Fibroblast of skin of left quadriceps (primary cell): ENCODE results near the gene ATE1.

Experiments
- DNase-seq, 2 experiments: peaks; one replicate each; pipeline ENCODE4 v3.0.0-alpha.2; 2013; ENCODE audit warnings: low read depth in 2 of 2

Gene ATE1

DNA sequence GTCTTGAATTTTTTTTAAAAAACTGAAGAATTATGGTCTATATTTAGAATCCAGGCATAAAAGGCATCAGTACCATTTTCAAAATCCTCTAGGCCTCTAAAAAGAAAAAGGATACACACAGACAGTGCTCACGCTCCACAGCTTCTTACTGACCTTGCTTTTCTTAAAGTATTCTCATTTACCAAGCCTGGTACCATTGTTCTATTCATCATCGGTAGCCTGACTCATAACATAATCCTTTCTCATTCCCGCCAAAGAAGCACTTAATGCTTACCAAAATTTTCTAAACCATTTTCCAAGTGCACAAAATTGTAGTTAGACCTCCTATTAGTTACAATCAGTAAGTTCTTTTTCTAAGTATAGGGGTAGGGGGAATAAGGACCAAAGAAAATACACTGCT, 54.6 kb downstream of the ATE1 start:
- DNase-seq: no peak

- DNase-seq: no peak
Measured at GRCh38 chr10:121870413-121870812, 57.4 kb downstream of the ATE1 start.

- no peak for DNase-seq
Measured at GRCh38 chr10:121865554-121865953, 62.3 kb downstream of the ATE1 start.

DNA sequence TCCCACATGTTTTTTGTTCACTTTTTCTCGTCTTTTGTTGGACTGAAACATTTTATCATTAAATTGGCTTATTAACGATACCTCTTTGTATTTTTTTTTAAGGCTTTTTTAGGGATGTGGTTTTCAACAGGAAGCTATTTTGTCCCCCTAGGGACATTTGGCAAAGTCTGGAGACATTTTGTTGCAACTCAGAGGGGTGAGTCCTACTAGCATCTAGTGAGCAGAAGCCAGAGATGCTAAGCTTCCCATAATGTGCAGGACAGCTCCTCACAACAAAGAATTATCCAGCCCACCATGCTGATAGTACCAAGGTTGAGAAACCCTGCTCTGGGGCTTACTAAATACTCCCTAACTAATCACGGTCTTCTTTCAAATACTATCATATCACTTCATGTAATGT, 63.2 kb downstream of the ATE1 start:
- no peak for DNase-seq

- no peak for DNase-seq
Measured at GRCh38 chr10:121864168-121864567, 63.7 kb downstream of the ATE1 start.

DNA sequence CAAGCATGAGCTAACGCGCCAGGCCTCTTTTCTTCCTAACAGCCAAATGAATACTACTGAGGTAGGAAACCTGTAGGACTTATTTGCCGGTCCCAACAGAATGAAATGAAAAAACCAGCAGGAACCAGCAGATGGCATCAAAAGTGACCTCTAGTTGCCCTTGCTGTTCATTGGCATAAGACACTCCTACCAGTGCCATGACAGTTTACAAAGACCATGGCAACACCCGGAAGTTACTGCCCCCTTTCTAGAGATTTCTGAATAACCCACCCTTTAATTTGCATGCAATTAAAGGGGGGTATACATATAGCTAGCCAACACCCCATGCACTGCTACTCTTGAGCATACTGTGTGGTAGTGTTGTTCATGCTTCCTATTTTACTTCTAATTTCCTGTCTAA, 65.2 kb downstream of the ATE1 start:
- DNase-seq: no peak

GRCh38 chr10:121862042-121862441, 65.8 kb downstream of the ATE1 start:
- DNase-seq: no peak

DNA sequence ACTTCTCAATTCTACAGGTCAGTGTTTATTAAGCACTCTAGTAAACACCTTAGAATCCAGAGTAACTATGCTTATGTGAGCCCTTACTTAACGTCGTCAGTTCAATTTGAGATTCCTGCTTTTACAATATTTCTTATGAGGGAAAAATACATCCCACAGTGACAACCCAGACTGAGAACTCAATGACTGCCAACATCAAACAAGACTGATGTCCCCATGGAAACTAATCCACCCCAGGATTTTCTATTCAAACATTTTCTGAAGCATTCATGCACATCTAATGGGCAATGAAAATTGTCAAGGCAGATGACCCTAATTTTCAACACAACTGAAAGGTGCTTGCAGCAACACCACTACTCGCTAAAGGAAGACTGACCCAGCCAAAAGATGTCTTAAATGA, 67.0 kb downstream of the ATE1 start:
- no peak for DNase-seq

GRCh38 chr10:121854809-121855445, 72.9 kb downstream of the ATE1 start:
- DNase-seq: no peak

DNA sequence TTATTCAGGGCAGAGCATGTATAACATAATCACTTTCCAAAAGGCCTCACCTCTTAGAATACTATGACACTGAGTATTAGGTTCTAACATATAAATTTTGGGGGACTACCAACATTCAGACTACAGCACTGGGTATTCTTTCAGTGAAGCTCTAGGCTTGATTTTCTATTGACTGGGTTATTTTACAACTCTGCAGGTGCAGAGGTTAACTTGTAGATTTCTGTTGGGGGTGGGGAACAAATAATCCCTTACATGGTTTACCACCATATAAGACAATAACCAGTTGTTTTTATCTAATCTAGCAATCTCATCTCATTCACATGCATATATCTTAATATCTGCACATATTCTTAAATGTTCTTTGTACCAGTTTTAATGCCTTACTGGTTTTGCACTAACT, 73.9 kb downstream of the ATE1 start:
- DNase-seq: no peak

- DNase-seq: no peak
Measured at GRCh38 chr10:121851786-121852185, 76.0 kb downstream of the ATE1 start.

DNA sequence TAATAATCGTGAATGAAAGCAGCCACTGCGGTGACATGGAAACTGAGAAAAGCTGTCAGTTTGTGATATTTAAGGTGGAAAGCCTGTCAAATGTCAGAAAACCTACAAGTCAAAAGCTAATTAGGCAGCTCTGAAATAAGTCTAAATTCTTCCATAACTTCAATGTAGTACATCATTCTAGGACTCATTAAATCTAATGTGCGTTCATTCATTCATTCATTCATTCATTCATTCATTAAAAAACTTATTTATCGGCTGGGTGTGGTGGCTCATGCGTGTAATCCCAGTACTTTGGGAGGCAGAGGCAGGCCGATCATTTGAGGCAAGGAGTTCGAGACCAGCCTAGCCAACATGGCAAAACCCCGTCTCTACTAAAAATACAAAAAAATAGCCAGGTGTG, 79.7 kb downstream of the ATE1 start:
- DNase-seq: no peak

GRCh38 chr10:121846555-121846954, 81.3 kb downstream of the ATE1 start:
- no peak for DNase-seq

GRCh38 chr10:121845044-121845784, 82.6 kb downstream of the ATE1 start:
- DNase-seq: no peak

DNA sequence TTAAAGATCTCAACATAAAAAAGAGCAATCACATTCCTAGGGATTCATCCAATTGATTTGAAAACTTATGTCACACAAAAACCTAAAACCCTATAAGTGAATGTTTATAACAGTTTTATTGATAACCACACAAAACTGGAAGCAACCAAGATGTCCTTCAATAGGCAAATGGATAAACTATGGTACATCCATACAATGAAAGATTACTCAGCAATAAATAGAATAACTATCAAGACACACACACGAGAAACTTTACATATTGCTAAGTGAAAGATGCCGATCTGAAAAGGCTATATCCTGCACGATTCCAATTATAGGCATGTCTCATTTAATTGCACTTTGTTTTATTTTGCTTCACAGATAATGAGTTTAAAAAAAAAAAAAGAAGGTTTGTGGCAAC, 83.3 kb downstream of the ATE1 start:
- no peak for DNase-seq

- no peak for DNase-seq
Measured at GRCh38 chr10:121843379-121843778, 84.5 kb downstream of the ATE1 start.

DNA sequence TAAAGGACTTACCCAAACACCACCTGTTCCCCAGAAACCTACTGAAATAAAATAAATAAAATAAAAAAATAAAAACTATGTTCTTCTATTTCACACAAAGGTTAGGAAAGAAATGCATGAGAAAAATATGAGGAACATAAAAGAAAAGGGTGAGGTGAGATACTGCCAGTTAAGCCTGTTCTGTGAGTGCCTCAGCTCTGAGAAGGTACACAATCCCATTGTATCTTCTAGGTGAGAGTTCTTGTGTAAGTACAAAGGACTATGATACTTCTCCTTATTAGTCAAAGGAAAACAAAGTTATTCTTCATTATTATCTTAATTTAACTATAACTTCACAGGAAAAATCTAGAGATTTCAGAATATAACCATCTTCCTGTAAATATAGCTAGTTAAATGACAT, 86.0 kb downstream of the ATE1 start:
- no peak for DNase-seq

- DNase-seq: no peak
Measured at GRCh38 chr10:121838931-121839330, 88.9 kb downstream of the ATE1 start.

DNA sequence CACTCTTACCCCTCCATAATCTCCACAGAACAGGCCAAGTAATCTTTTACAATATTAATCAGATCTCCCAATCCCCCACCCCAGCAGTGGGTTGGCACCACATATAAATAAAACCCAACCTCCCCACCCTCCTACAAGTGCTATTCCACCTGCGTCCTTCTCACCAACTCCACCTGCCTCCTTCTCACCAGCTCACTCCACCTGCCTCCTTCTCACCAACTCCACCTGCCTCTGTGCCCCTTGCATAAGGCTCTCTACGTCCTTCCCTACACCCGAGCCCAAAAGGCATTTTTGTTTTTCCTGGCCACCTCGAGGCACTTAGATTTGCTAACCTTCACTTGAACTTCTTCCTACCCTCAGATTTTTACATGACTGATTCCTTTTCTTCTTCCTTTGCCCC, 89.7 kb downstream of the ATE1 start:
- DNase-seq: no peak

GRCh38 chr10:121836171-121836570, 91.7 kb downstream of the ATE1 start:
- DNase-seq: no peak

- no peak for DNase-seq
Measured at GRCh38 chr10:121835376-121835775, 92.5 kb downstream of the ATE1 start.

GRCh38 chr10:121834757-121835156, 93.1 kb downstream of the ATE1 start:
- no peak for DNase-seq

DNA sequence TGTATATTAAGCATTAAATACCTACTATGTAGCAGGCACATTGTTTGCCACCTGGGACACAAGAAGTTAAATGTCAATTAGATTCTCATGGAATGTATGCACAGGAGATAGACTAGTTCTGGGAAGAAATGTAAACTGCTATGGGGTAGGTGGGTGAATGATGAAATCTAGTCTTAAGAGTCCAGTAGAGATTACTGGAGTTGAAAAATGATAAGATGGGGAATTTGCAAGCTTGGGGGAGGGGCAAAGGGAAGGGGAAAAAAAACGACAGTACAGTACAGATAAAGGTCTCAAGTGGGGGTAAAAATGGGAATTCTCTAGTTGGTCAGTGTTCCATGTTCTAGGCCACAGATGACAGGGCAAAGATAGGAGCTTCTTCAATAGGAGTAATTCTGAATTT, 94.4 kb downstream of the ATE1 start:
- DNase-seq: no peak

- DNase-seq: no peak
Measured at GRCh38 chr10:121832647-121833046, 95.2 kb downstream of the ATE1 start.
